ENCODE data around the gene GSTM2.
A peak's percentile ranks its signal among the peaks of the same experiment; 100 is the strongest.

Gene GSTM2

GRCh38 chr1:109657395-109657794, 10.5 kb upstream of the GSTM2 start:
- no CpG with 5 or more reads among the region's 4 CpGs for WGBS (ENCODE audit: extremely low coverage, insufficient coverage, insufficient read length)
- Histone ChIP-seq H3K4ac (ENCODE audit: low read depth, low read length) (no peak overlapping the region), H3K23ac (ENCODE audit: low read length) (no peak overlapping the region), H2AK5ac (ENCODE audit: low read length) (no peak overlapping the region), H2BK5ac (ENCODE audit: low read depth, low read length, poor library complexity) (no peak overlapping the region), H3K79me2 (ENCODE audit: control insufficient read depth, insufficient read depth, low read length, poor library complexity) (no peaks in the 10 kb centered on the region), H3K14ac (ENCODE audit: low read length) (no peak overlapping the region), H2AFZ (ENCODE audit: insufficient read depth, low read length, poor library complexity) (no peak overlapping the region), H3K4me3 (ENCODE audit: low read depth, low read length) (no peak overlapping the region), H3K4me1 (ENCODE audit: control insufficient read depth in 1 of 2, insufficient read depth in 2 of 2, low read length in 2 of 2) (peaks cover 3 to 5% of the 10 kb centered on the region in 2 experiments), H4K8ac (ENCODE audit: low read depth, low read length) (no peak overlapping the region), H3K79me1 (ENCODE audit: low read length) (peaks cover 6% of the 10 kb centered on the region), H4K91ac (ENCODE audit: low read depth, low read length) (no peak overlapping the region), H2BK120ac (ENCODE audit: insufficient read depth, low read length, poor library complexity) (no peak overlapping the region), H3K18ac (ENCODE audit: low read length) (no peak overlapping the region), H3K27me3 (ENCODE audit: insufficient read depth, low read length) (no peaks in the 10 kb centered on the region), H3K27ac (ENCODE audit: low read depth, low read length) (no peak overlapping the region), H4K12ac (ENCODE audit: low read depth, low read length) (no peak overlapping the region), H3K9me3 (ENCODE audit: insufficient read depth, low read depth, low read length) (no peaks in the 10 kb centered on the region), H3K36me3 (ENCODE audit: control insufficient read depth in 1 of 2, insufficient read depth in 2 of 2, low read length in 2 of 2) (no peaks in the 10 kb centered on the region), H3K9ac (ENCODE audit: low read length) (no peak overlapping the region), H2BK12ac (ENCODE audit: low read length) (no peak overlapping the region), H3K4me2 (ENCODE audit: low read length) (no peak overlapping the region)
- no peak for DNase-seq

GRCh38 chr1:109657970-109658369, 9.9 kb upstream of the GSTM2 start:
- no peak overlapping the region for H2AFZ ChIP-seq (ENCODE audit: insufficient read depth, low read length, poor library complexity)
- no peak overlapping the region for H3K23ac ChIP-seq (ENCODE audit: low read length)
- no peak overlapping the region for H2AK5ac ChIP-seq (ENCODE audit: low read length)
- H3K36me3 ChIP-seq (ENCODE audit: control insufficient read depth in 1 of 2, insufficient read depth in 2 of 2, low read length in 2 of 2) = no peaks in the 10 kb centered on the region
- H2BK120ac ChIP-seq (ENCODE audit: insufficient read depth, low read length, poor library complexity) = no peak overlapping the region
- H4K91ac ChIP-seq (ENCODE audit: low read depth, low read length) = no peak overlapping the region
- no peaks in the 10 kb centered on the region for H3K9me3 ChIP-seq (ENCODE audit: insufficient read depth, low read depth, low read length)
- WGBS (ENCODE audit: extremely low coverage, insufficient coverage, insufficient read length) = no CpG with 5 or more reads among the region's 7 CpGs
- no peak overlapping the region for H4K8ac ChIP-seq (ENCODE audit: low read depth, low read length)
- no peak overlapping the region for H2BK5ac ChIP-seq (ENCODE audit: low read depth, low read length, poor library complexity)
- no peak overlapping the region for H3K4me2 ChIP-seq (ENCODE audit: low read length)
- no peak overlapping the region for H3K4me3 ChIP-seq (ENCODE audit: low read depth, low read length)
- H3K9ac ChIP-seq (ENCODE audit: low read length) = no peak overlapping the region
- H3K4ac ChIP-seq (ENCODE audit: low read depth, low read length) = no peak overlapping the region
- no peak overlapping the region for H2BK12ac ChIP-seq (ENCODE audit: low read length)
- no peaks in the 10 kb centered on the region for H3K79me2 ChIP-seq (ENCODE audit: control insufficient read depth, insufficient read depth, low read length, poor library complexity)
- H3K79me1 ChIP-seq (ENCODE audit: low read length) = peaks cover 6% of the 10 kb centered on the region
- no peak overlapping the region for H3K18ac ChIP-seq (ENCODE audit: low read length)
- no peak overlapping the region for H3K27ac ChIP-seq (ENCODE audit: low read depth, low read length)
- H3K14ac ChIP-seq (ENCODE audit: low read length) = no peak overlapping the region
- H3K27me3 ChIP-seq (ENCODE audit: insufficient read depth, low read length) = no peaks in the 10 kb centered on the region
- peaks cover 3 to 5% of the 10 kb centered on the region in 2 experiments for H3K4me1 ChIP-seq (ENCODE audit: control insufficient read depth in 1 of 2, insufficient read depth in 2 of 2, low read length in 2 of 2)
- H4K12ac ChIP-seq (ENCODE audit: low read depth, low read length) = no peak overlapping the region
- no peak for DNase-seq

GRCh38 chr1:109658533-109659042, 9.3 kb upstream of the GSTM2 start:
- H3K36me3 ChIP-seq (ENCODE audit: control insufficient read depth in 1 of 2, insufficient read depth in 2 of 2, low read length in 2 of 2) = no peaks in the 10 kb centered on the region
- no peak overlapping the region for H3K23ac ChIP-seq (ENCODE audit: low read length)
- H4K8ac ChIP-seq (ENCODE audit: low read depth, low read length) = no peak overlapping the region
- H3K79me1 ChIP-seq (ENCODE audit: low read length) = peaks cover 6% of the 10 kb centered on the region
- no peaks in the 10 kb centered on the region for H3K27me3 ChIP-seq (ENCODE audit: insufficient read depth, low read length)
- H3K4me3 ChIP-seq (ENCODE audit: low read depth, low read length) = no peak overlapping the region
- no peak overlapping the region for H3K18ac ChIP-seq (ENCODE audit: low read length)
- no peak overlapping the region for H3K14ac ChIP-seq (ENCODE audit: low read length)
- no peak overlapping the region for H4K12ac ChIP-seq (ENCODE audit: low read depth, low read length)
- no peaks in the 10 kb centered on the region for H3K79me2 ChIP-seq (ENCODE audit: control insufficient read depth, insufficient read depth, low read length, poor library complexity)
- H2AK5ac ChIP-seq (ENCODE audit: low read length) = no peak overlapping the region
- H4K91ac ChIP-seq (ENCODE audit: low read depth, low read length) = no peak overlapping the region
- WGBS (ENCODE audit: extremely low coverage, insufficient coverage, insufficient read length) = no CpG with 5 or more reads among the region's 3 CpGs
- no peaks in the 10 kb centered on the region for H3K9me3 ChIP-seq (ENCODE audit: insufficient read depth, low read depth, low read length)
- no peak overlapping the region for H3K4ac ChIP-seq (ENCODE audit: low read depth, low read length)
- DNase-seq = peak; percentile 9 to 47
- H3K4me1 ChIP-seq (ENCODE audit: control insufficient read depth in 1 of 2, insufficient read depth in 2 of 2, low read length in 2 of 2) = peaks cover 3 to 5% of the 10 kb centered on the region in 2 experiments
- H2BK5ac ChIP-seq (ENCODE audit: low read depth, low read length, poor library complexity) = no peak overlapping the region
- H3K4me2 ChIP-seq (ENCODE audit: low read length) = no peak overlapping the region
- no peak overlapping the region for H2BK12ac ChIP-seq (ENCODE audit: low read length)
- H3K9ac ChIP-seq (ENCODE audit: low read length) = no peak overlapping the region
- H2AFZ ChIP-seq (ENCODE audit: insufficient read depth, low read length, poor library complexity) = no peak overlapping the region
- H2BK120ac ChIP-seq (ENCODE audit: insufficient read depth, low read length, poor library complexity) = no peak overlapping the region
- no peak overlapping the region for H3K27ac ChIP-seq (ENCODE audit: low read depth, low read length)

DNA sequence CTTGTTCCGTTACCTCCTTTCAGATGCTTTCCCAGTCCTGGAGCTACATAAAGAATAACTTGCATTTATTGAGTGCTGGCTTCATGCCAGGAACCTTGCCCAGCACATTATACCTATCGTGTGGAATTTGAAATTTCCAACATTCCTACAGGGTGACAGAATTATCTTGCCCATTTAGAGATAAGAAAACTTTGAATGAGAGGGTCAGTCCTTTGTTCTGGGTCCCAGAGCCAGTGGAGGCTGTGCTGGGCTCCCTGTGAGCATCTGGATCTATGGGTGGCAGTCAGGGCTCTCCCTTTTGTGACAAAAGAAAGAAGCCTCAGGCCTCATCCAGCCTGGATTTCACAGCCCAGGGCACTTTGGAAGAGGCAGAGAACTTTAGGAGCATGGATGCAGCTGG, 8.7 kb upstream of the GSTM2 start:
- peak in 1 of 2 donors; percentile 59 for DNase-seq
- H3K4ac ChIP-seq (ENCODE audit: low read depth, low read length) = no peak overlapping the region
- WGBS (ENCODE audit: extremely low coverage, insufficient coverage, insufficient read length) = no CpG with 5 or more reads among the region's 2 CpGs

More for the DNA sequence above, 8.7 kb upstream of the GSTM2 start:
- no peak overlapping the region for H3K4me3 ChIP-seq (ENCODE audit: low read depth, low read length)
- H3K4me2 ChIP-seq (ENCODE audit: low read length) = no peak overlapping the region
- no peak overlapping the region for H4K8ac ChIP-seq (ENCODE audit: low read depth, low read length)
- no peaks in the 10 kb centered on the region for H3K79me2 ChIP-seq (ENCODE audit: control insufficient read depth, insufficient read depth, low read length, poor library complexity)
- no peaks in the 10 kb centered on the region for H3K36me3 ChIP-seq (ENCODE audit: control insufficient read depth in 1 of 2, insufficient read depth in 2 of 2, low read length in 2 of 2)
- no peak overlapping the region for H4K12ac ChIP-seq (ENCODE audit: low read depth, low read length)
- no peak overlapping the region for H3K23ac ChIP-seq (ENCODE audit: low read length)
- H3K27me3 ChIP-seq (ENCODE audit: insufficient read depth, low read length) = no peaks in the 10 kb centered on the region
- H2BK5ac ChIP-seq (ENCODE audit: low read depth, low read length, poor library complexity) = no peak overlapping the region
- H3K14ac ChIP-seq (ENCODE audit: low read length) = no peak overlapping the region
- H3K4me1 ChIP-seq (ENCODE audit: control insufficient read depth in 1 of 2, insufficient read depth in 2 of 2, low read length in 2 of 2) = peaks cover 3 to 5% of the 10 kb centered on the region in 2 experiments
- no peak overlapping the region for H2BK120ac ChIP-seq (ENCODE audit: insufficient read depth, low read length, poor library complexity)
- H3K9me3 ChIP-seq (ENCODE audit: insufficient read depth, low read depth, low read length) = no peaks in the 10 kb centered on the region
- H3K9ac ChIP-seq (ENCODE audit: low read length) = no peak overlapping the region
- H3K79me1 ChIP-seq (ENCODE audit: low read length) = peaks cover 6% of the 10 kb centered on the region
- H2BK12ac ChIP-seq (ENCODE audit: low read length) = no peak overlapping the region
- H4K91ac ChIP-seq (ENCODE audit: low read depth, low read length) = no peak overlapping the region
- H3K27ac ChIP-seq (ENCODE audit: low read depth, low read length) = no peak overlapping the region
- no peak overlapping the region for H3K18ac ChIP-seq (ENCODE audit: low read length)
- H2AFZ ChIP-seq (ENCODE audit: insufficient read depth, low read length, poor library complexity) = no peak overlapping the region
- no peak overlapping the region for H2AK5ac ChIP-seq (ENCODE audit: low read length)
